ENCODE results near the gene PLEKHM2. TPM values are rescaled to one million over a fixed set of nuclear protein-coding genes. Genes with fewer than 3 reads are reported as not detected.

Gene PLEKHM2
- total RNA-seq, 1 experiment from 2014 or later: 38.5 TPM

DNA sequence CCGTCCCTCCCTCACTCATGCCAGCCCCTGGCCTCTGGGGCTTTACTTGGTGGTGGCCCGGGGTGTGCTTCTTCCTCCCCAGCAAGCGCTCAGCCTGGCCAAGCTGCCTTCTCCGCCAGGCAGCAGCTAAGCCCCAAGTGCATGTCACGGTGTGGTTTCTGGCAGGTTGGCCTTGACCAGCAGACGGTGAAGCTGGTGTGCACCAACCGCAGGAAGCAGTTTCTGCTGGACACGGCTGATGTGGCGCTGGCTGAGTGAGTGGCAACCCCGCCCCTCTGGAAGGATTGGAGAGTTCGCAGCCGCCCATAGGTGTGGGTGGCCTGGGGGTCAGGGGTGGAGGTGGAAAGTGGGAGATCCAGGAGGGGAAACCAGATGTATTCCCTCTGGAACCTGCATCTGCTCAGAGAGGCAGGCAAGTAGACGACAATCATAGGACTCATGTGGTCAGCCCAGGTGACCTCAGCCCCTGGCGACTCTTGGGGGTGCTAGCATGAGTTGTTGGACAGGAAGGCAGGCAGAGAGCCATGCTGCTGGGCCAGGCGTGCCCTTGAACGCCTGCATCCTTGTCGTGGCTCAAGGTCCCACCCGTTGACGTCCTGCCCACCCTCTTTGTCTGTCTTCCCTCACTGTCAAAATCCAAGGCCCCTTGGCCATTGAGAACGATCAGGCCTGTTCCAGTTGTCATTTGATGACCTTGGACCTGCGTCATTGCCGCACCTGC is 45.0 kb downstream of the PLEKHM2 start:
- H4K20me1 ChIP-seq (ENCODE audit: insufficient read depth): no peaks in the 10 kb centered on the region
- intact Hi-C loops (cut with micrococcal nuclease): no loop called here
- no TSS peak for BruUV-seq (replicated peaks)
- POLR2A ChIA-PET: no interaction called here
- RAD21 ChIA-PET (ENCODE audit: low non-redundant PET in 1 of 2, low total read pairs in 2 of 2, uncharacterized antibody in 2 of 2, unreplicated experiment in 2 of 2): no interaction called here
- H3K4me3 ChIP-seq (replicated peaks in 1 of 2; ENCODE audit: low read depth in 1 of 2, low read length in 2 of 2): no peak overlapping the region
- no peak overlapping the region for H2AFZ ChIP-seq (ENCODE audit: low read depth, low read length, poor library complexity, severe bottlenecking)
- no peaks in the 10 kb centered on the region for H3K79me2 ChIP-seq (ENCODE audit: insufficient read depth, low read length)
- DNase-seq (ENCODE audit: low read depth, low spot score) (no peak), ATAC-seq (no peak)
- no peaks in the 10 kb centered on the region for H3K9me3 ChIP-seq (ENCODE audit: control insufficient read depth in 1 of 2, insufficient read depth in 1 of 2, low read depth in 1 of 2, low read length in 2 of 2)
- H3K27ac ChIP-seq (ENCODE audit: low read depth, low read length): no peak overlapping the region
- H3K4me1 ChIP-seq (ENCODE audit: control insufficient read depth in 1 of 2, insufficient read depth in 2 of 2, low read length in 2 of 2): peaks cover 0 to 5% of the 10 kb centered on the region in 2 experiments; a peak in 1 of 4 replicates
- peaks cover 0 to 7% of the 10 kb centered on the region in 2 experiments; a peak in 1 of 4 replicates for H3K36me3 ChIP-seq (ENCODE audit: control insufficient read depth in 1 of 2, insufficient read depth in 2 of 2, low read length in 2 of 2)
- H3K9ac ChIP-seq (ENCODE audit: low read length): no peak overlapping the region
- H3K27me3 ChIP-seq (ENCODE audit: insufficient read depth, low read length): no peaks in the 10 kb centered on the region
- no peaks in the 10 kb centered on the region for H3K9me2 ChIP-seq (ENCODE audit: insufficient read depth)
- no peak overlapping the region for H3K4me2 ChIP-seq (ENCODE audit: low read length)
- CTCF ChIA-PET: no interaction called here
- TF ChIP-seq JUND (IDR thresholded peaks at IDR 0.05) (no peak), EZH2phosphoT487 (IDR thresholded peaks at IDR 0.05; ENCODE audit: borderline replicate concordance) (no peak)

DNA sequence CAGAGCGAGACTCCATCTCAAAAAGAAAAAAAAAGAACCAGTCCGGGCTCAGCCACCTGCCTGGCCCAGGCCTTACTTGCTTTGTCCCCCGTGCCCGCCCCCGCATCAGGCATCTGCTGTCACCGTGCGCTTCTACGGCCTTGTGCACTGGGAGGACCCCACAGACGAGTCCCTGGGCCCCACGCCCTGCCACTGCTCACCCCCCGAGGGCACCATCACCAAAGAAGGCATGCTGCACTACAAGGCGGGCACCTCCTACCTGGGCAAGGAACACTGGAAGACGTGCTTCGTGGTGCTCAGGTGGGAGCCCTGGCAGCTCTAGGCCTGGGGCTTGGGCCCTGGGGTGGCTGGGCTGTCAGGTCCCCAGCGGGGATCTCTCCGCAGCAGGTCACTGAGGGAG is 46.3 kb downstream of the PLEKHM2 start:
- ATAC-seq: no peak
- ChIA-PET CTCF (no interaction called here), POLR2A (no interaction called here), RAD21 (ENCODE audit: low non-redundant PET in 1 of 2, low total read pairs in 2 of 2, uncharacterized antibody in 2 of 2, unreplicated experiment in 2 of 2) (no interaction called here)
- intact Hi-C loops (cut with micrococcal nuclease): no loop called here
- H3K4me3 ChIP-seq (replicated peaks in 1 of 2; ENCODE audit: low read depth in 1 of 2, low read length in 2 of 2): no peak overlapping the region
- TF ChIP-seq TCF7L2 (IDR thresholded peaks at IDR 0.05; ENCODE audit: borderline replicate concordance, extremely low read depth, insufficient read depth, insufficient read length): no peak
- TF ChIP-seq FOSL1 (IDR thresholded peaks at IDR 0.05; ENCODE audit: low read depth): no peak
- TF ChIP-seq, protein P1, sequence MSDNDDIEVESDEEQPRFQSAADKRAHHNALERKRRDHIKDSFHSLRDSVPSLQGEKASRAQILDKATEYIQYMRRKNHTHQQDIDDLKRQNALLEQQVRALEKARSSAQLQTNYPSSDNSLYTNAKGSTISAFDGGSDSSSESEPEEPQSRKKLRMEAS (IDR thresholded peaks at IDR 0.05): no peak
- TF ChIP-seq YY1 (IDR thresholded peaks at IDR 0.05; ENCODE audit: extremely low read depth, insufficient replicate concordance, low read depth, low read length): no peak
- no peak for TF ChIP-seq POLR2AphosphoS5 (IDR thresholded peaks at IDR 0.05; ENCODE audit: low read depth, low read length)
- TF ChIP-seq SIN3A (IDR thresholded peaks at IDR 0.05; ENCODE audit: low read depth): no peak
- TF ChIP-seq, protein P2, sequence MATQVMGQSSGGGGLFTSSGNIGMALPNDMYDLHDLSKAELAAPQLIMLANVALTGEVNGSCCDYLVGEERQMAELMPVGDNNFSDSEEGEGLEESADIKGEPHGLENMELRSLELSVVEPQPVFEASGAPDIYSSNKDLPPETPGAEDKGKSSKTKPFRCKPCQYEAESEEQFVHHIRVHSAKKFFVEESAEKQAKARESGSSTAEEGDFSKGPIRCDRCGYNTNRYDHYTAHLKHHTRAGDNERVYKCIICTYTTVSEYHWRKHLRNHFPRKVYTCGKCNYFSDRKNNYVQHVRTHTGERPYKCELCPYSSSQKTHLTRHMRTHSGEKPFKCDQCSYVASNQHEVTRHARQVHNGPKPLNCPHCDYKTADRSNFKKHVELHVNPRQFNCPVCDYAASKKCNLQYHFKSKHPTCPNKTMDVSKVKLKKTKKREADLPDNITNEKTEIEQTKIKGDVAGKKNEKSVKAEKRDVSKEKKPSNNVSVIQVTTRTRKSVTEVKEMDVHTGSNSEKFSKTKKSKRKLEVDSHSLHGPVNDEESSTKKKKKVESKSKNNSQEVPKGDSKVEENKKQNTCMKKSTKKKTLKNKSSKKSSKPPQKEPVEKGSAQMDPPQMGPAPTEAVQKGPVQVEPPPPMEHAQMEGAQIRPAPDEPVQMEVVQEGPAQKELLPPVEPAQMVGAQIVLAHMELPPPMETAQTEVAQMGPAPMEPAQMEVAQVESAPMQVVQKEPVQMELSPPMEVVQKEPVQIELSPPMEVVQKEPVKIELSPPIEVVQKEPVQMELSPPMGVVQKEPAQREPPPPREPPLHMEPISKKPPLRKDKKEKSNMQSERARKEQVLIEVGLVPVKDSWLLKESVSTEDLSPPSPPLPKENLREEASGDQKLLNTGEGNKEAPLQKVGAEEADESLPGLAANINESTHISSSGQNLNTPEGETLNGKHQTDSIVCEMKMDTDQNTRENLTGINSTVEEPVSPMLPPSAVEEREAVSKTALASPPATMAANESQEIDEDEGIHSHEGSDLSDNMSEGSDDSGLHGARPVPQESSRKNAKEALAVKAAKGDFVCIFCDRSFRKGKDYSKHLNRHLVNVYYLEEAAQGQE (IDR thresholded peaks at IDR 0.05; ENCODE audit: low read depth): no peak
- TF ChIP-seq SP1 (IDR thresholded peaks at IDR 0.05; ENCODE audit: low read depth): no peak
- TF ChIP-seq ZNF274 (IDR thresholded peaks at IDR 0.05; ENCODE audit: low read depth, low read length): no peak
- no peak for TF ChIP-seq CBX3 (IDR thresholded peaks at IDR 0.05; ENCODE audit: low read depth)
- peaks cover 0 to 5% of the 10 kb centered on the region in 2 experiments; a peak in 1 of 4 replicates for H3K4me1 ChIP-seq (ENCODE audit: control insufficient read depth in 1 of 2, insufficient read depth in 2 of 2, low read length in 2 of 2)
- H3K27ac ChIP-seq (ENCODE audit: low read depth, low read length): no peak overlapping the region
- no peaks in the 10 kb centered on the region for H4K20me1 ChIP-seq (ENCODE audit: insufficient read depth)
- no peaks in the 10 kb centered on the region for H3K9me2 ChIP-seq (ENCODE audit: insufficient read depth)
- no peak for DNase-seq (ENCODE audit: low read depth, low spot score)
- no peaks in the 10 kb centered on the region for H3K27me3 ChIP-seq (ENCODE audit: insufficient read depth, low read length)
- peaks cover 0 to 7% of the 10 kb centered on the region in 2 experiments; a peak in 1 of 4 replicates for H3K36me3 ChIP-seq (ENCODE audit: control insufficient read depth in 1 of 2, insufficient read depth in 2 of 2, low read length in 2 of 2)
- H3K4me2 ChIP-seq (ENCODE audit: low read length): no peak overlapping the region
- BruUV-seq (replicated peaks): no TSS peak
- H3K79me2 ChIP-seq (ENCODE audit: insufficient read depth, low read length): no peaks in the 10 kb centered on the region
- no peak overlapping the region for H2AFZ ChIP-seq (ENCODE audit: low read depth, low read length, poor library complexity, severe bottlenecking)
- no peak overlapping the region for H3K9ac ChIP-seq (ENCODE audit: low read length)
- H3K9me3 ChIP-seq (ENCODE audit: control insufficient read depth in 1 of 2, insufficient read depth in 1 of 2, low read depth in 1 of 2, low read length in 2 of 2): no peaks in the 10 kb centered on the region

All from HCT116 (cell line).